SK-N-SH treated with all-trans-retinoic acid at 6 μM for 48 hours (cell line): Measurements from ENCODE around the gene OBSL1.
A peak's percentile ranks its signal among the peaks of the same experiment; 100 is the strongest.

Source experiments
- ATAC-seq: fragments of 200-7000 bp; cut with Tn5 transposase; 3 replicates; pipeline ENCODE4 v1.9.1; 2020; ENCODE audit warnings: mild to moderate bottlenecking, moderate library complexity
- ARNTL ChIP-seq: fragments of 450-650 bp; formaldehyde crosslinking; IDR thresholded peaks from 2 replicates; pipeline ENCODE4 v1.5.0; 2020; ENCODE audit warnings: low read depth, mild to moderate bottlenecking, moderate library complexity, borderline replicate concordance
- BACH2 ChIP-seq: fragments of 250-450 bp; sonication (Bioruptor Pico); IDR thresholded peaks from 2 replicates; pipeline ENCODE4 v1.9.0; 2021; ENCODE audit warnings: mild to moderate bottlenecking, borderline replicate concordance
- CSDC2 ChIP-seq: fragments of 250-450 bp; sonication (Bioruptor Pico); IDR thresholded peaks from 2 replicates; pipeline ENCODE4 v1.5.0; 2020; ENCODE audit warnings: mild to moderate bottlenecking, moderate library complexity
- ISL1 ChIP-seq: fragments of 250-450 bp; sonication (Bioruptor Pico); IDR thresholded peaks from 2 replicates; pipeline ENCODE4 v2.1.2; 2022; ENCODE audit warnings: mild to moderate bottlenecking, moderate library complexity
- OSR1 ChIP-seq: fragments of 250-450 bp; sonication (Bioruptor Pico); IDR thresholded peaks from 2 replicates; pipeline ENCODE4 v1.8.0; 2022; ENCODE audit warnings: moderate library complexity, mild to moderate bottlenecking, inconsistent platforms
- PPARA ChIP-seq: fragments of 250-450 bp; sonication (Bioruptor Pico); IDR thresholded peaks from 2 replicates; pipeline ENCODE4 v1.5.0; 2020; ENCODE audit warnings: mild to moderate bottlenecking, borderline replicate concordance
- RARB ChIP-seq: fragments of 250-450 bp; sonication (Bioruptor Pico); IDR thresholded peaks from 2 replicates; pipeline ENCODE4 v1.8.0; 2021; ENCODE audit warnings: mild to moderate bottlenecking, moderate library complexity
- SNAI2 ChIP-seq: fragments of 250-450 bp; sonication (Bioruptor Pico); IDR thresholded peaks from 2 replicates; pipeline ENCODE4 v1.5.0; 2020; ENCODE audit warnings: mild to moderate bottlenecking, moderate library complexity
- TCF4 ChIP-seq: fragments of 250-450 bp; sonication (Bioruptor Pico); IDR thresholded peaks from 2 replicates; pipeline ENCODE4 v1.8.0; 2021; ENCODE audit warnings: mild to moderate bottlenecking, moderate library complexity, borderline replicate concordance
- ZFP30 ChIP-seq: fragments of 450-650 bp; formaldehyde crosslinking; IDR thresholded peaks from 2 replicates; pipeline ENCODE4 v1.5.0; 2022; ENCODE audit warnings: mild to moderate bottlenecking, moderate library complexity
- ZNF565 ChIP-seq: fragments of 450-650 bp; formaldehyde crosslinking; conservative IDR thresholded peaks from 2 replicates; pipeline ENCODE4 v1.5.0; 2020; ENCODE audit warnings: low read depth, mild to moderate bottlenecking, moderate library complexity
- ZNF8 ChIP-seq: fragments of 450-650 bp; formaldehyde crosslinking; IDR thresholded peaks from 2 replicates; pipeline ENCODE4 v1.5.0; 2020; ENCODE audit warnings: mild to moderate bottlenecking, moderate library complexity
- TF ChIP-seq, protein P1 (sequence below): fragments of 250-450 bp; sonication (Bioruptor Pico); IDR thresholded peaks from 2 replicates; pipeline ENCODE4 v1.5.0; 2020; ENCODE audit warnings: mild to moderate bottlenecking, moderate library complexity
- TF ChIP-seq, protein P2 (sequence below): fragments of 250-450 bp; sonication (Bioruptor Pico); IDR thresholded peaks from 2 replicates; pipeline ENCODE4 v1.5.1; 2021; ENCODE audit warnings: mild to moderate bottlenecking, moderate library complexity
- TF ChIP-seq, protein P3 (sequence below): fragments of 250-450 bp; sonication (Bioruptor Pico); IDR thresholded peaks from 2 replicates; pipeline ENCODE4 v1.8.0; 2020; ENCODE audit warnings: mild to moderate bottlenecking, moderate library complexity, borderline replicate concordance

OBSL1 gene

DNA sequence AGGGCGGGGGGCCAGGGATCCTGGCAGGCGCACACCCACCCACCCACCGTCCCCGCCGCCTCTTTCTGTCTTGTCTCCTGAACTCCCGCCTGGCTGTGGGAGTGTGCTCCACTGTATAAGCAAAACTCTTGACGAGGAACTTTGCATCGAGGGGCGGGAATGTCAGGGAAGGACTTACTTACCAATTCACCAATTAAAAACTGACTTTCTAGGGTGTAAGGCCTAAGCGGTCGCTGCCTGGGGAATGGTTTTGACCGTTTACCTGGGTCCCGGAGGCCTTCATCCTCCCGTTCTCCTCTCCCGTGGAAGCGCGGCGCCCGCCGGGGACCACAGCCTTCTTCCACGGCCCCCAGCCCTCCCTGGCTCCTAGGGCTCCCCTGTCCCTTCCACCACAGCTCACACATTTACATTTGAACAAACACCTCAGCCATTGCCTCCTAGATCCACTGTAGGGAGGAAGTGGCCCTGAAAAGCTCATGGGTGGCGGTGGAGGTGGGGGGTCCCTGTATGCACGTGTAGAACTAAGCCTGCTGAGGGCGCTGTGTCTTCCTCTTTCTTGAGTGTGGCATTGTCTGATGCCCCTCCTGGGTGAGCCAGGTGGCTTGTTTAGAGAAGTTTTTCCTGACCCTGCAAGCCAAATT is 48.2 kb downstream of the OBSL1 start (continued):
- TF ChIP-seq, protein P1, sequence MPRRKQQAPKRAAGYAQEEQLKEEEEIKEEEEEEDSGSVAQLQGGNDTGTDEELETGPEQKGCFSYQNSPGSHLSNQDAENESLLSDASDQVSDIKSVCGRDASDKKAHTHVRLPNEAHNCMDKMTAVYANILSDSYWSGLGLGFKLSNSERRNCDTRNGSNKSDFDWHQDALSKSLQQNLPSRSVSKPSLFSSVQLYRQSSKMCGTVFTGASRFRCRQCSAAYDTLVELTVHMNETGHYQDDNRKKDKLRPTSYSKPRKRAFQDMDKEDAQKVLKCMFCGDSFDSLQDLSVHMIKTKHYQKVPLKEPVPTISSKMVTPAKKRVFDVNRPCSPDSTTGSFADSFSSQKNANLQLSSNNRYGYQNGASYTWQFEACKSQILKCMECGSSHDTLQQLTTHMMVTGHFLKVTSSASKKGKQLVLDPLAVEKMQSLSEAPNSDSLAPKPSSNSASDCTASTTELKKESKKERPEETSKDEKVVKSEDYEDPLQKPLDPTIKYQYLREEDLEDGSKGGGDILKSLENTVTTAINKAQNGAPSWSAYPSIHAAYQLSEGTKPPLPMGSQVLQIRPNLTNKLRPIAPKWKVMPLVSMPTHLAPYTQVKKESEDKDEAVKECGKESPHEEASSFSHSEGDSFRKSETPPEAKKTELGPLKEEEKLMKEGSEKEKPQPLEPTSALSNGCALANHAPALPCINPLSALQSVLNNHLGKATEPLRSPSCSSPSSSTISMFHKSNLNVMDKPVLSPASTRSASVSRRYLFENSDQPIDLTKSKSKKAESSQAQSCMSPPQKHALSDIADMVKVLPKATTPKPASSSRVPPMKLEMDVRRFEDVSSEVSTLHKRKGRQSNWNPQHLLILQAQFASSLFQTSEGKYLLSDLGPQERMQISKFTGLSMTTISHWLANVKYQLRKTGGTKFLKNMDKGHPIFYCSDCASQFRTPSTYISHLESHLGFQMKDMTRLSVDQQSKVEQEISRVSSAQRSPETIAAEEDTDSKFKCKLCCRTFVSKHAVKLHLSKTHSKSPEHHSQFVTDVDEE = no peak
- TF ChIP-seq, all 23 proteins: peak for 0

DNA sequence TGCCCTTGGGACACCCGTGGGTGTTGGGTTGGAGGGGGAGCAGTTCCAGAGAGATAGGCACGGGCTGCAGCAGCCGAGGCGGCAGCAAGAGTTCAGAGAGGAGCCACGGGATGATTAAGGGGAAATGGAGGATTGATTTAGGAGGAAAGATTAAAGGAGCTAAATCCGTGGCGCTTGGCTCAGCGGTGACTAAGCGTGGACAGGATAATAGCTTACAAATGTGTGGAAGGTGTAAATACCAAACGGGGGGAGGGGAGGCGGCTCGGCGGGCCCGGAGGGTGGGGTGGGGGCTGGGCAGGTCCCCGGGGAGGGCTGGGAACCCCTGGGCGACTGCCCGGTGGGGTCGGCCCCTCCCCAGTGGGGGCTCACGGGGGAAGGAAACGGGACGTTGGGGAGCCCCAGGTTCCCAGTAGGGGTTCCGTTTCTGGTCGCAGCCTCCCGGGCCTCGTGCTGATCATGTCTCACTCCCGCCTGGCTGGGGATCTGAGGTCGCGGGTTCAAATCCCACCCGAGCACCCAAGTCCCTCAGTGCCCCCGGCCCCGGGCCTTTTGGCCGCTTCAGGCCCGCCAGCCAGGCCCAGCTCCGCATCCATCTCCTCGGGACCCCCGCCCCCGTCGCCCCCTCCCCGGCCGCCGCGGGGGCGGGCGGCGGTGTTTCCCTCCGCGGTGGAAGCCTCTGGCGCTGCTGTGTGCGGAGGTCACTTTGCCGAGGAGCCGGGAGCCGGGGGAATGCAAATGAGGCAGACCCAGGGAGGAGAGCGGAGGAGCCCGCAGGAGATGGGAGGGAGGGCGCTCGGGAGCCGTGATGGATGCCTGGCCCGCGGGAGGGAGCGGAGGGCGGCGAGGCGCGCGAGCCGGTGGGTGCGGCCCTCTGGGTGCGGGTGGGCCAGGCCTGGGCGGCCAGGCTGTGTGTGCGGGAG is 49.0 kb downstream of the OBSL1 start:
- ATAC-seq = no peak
- TF ChIP-seq, protein P2, sequence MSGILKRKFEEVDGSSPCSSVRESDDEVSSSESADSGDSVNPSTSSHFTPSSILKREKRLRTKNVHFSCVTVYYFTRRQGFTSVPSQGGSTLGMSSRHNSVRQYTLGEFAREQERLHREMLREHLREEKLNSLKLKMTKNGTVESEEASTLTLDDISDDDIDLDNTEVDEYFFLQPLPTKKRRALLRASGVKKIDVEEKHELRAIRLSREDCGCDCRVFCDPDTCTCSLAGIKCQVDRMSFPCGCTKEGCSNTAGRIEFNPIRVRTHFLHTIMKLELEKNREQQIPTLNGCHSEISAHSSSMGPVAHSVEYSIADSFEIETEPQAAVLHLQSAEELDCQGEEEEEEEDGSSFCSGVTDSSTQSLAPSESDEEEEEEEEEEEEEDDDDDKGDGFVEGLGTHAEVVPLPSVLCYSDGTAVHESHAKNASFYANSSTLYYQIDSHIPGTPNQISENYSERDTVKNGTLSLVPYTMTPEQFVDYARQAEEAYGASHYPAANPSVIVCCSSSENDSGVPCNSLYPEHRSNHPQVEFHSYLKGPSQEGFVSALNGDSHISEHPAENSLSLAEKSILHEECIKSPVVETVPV (CRISPR knock-in tag) = no peak
- no peak for TF ChIP-seq TCF4 (CRISPR knock-in tag)
- TF ChIP-seq SNAI2 = no peak
- no peak for TF ChIP-seq OSR1 (CRISPR knock-in tag)
- no peak for TF ChIP-seq BACH2
- TF ChIP-seq ZNF565 = no peak
- no peak for TF ChIP-seq RARB (CRISPR knock-in tag)
- no peak for TF ChIP-seq ISL1 (CRISPR knock-in tag)
- TF ChIP-seq ZNF8 (CRISPR knock-in tag) = no peak
- TF ChIP-seq, protein P1 = no peak
- TF ChIP-seq, all 23 proteins: peak for 0

DNA sequence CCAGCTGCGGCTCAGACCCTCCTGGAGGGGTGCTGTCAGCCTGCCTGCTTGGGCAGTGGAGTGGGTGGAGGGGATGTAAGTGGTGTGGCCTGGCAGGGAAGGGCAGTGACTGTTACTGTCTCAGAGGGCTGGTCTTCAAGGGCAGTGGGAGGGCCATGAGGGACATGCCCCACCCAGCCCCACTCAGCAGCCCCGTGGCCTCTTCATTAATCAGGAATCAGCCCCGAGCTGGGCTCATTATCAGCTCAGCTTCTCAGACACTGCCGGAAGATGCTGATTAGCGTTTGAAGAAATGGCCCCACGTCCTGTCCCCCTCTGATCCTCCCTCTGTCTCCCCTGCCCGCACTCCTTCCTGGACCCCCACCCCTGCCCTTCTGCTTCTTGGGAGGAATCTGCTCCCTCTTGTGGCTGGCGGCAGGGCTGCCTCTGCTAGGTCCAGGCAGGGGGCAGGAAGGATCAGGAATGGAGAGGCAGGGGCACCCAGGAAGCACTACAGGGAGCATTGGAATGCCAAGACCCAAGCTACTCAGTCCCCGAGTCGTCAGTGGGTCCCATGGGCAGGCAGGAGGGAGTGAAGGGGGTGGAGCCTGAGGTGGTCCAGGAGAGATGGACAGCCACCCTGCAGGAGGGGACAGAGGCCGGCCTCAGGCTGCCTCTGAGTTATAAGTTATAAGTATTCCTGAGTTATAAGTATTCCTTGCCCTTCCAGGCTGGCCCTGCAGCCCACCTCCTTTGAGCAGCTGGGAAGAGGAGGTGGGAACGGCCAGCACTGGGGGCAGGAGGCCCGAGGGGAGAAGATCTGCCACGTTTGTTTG is 50.1 kb downstream of the OBSL1 start:
- TF ChIP-seq, protein P3, sequence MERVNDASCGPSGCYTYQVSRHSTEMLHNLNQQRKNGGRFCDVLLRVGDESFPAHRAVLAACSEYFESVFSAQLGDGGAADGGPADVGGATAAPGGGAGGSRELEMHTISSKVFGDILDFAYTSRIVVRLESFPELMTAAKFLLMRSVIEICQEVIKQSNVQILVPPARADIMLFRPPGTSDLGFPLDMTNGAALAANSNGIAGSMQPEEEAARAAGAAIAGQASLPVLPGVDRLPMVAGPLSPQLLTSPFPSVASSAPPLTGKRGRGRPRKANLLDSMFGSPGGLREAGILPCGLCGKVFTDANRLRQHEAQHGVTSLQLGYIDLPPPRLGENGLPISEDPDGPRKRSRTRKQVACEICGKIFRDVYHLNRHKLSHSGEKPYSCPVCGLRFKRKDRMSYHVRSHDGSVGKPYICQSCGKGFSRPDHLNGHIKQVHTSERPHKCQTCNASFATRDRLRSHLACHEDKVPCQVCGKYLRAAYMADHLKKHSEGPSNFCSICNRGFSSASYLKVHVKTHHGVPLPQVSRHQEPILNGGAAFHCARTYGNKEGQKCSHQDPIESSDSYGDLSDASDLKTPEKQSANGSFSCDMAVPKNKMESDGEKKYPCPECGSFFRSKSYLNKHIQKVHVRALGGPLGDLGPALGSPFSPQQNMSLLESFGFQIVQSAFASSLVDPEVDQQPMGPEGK = 0 out of 2 replicates have a peak, but pooled peaks have one; percentile 37
- TF ChIP-seq ISL1 (CRISPR knock-in tag) = no peak
- peak; percentile 90 for ATAC-seq

DNA sequence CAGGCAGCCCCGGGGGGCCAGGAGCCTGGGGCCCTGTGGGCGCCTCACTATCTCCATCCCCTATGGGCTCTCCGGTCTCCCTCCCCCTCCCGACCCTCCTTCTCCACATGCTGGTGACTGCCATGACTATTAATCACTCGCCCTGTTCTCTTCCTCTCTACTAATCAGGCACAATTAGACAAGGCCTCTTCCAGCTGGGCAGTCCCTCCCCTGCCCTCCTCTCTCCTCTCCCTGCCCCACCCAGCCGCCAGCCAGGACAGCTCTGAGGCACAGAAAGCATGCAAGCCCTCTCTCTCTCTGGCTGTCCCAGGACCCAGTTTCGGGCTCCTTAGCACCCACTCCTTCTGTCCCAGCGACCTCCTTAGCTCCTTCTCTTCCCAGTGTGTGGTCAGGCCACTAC is 51.3 kb downstream of the OBSL1 start:
- no peak for ATAC-seq
- TF ChIP-seq ZFP30 (CRISPR knock-in tag) (no peak), ZNF8 (CRISPR knock-in tag) (no peak), ARNTL (CRISPR knock-in tag) (no peak), PPARA (CRISPR knock-in tag) (no peak), OSR1 (CRISPR knock-in tag) (no peak), CSDC2 (no peak)
- TF ChIP-seq, protein P2 (CRISPR knock-in tag) = no peak
- TF ChIP-seq, protein P1 = no peak
